ENCODE data around the gene STAM2. TPM values are rescaled to one million over a fixed set of nuclear protein-coding genes. Genes with fewer than 3 reads are reported as not detected.
A peak's percentile ranks its signal among the peaks of the same experiment; 100 is the strongest.

STAM2 gene
- total and polyA plus RNA-seq, 2 of the 13 experiments (the other 11 are each of a cell fraction or from before 2014, with no cell fraction given), result 14.7 to 24.1 TPM

GRCh38 chr2:152176113-152176714 lies 651 bp upstream of the STAM2 start (continued):
- TF ChIP-seq, protein P1, sequence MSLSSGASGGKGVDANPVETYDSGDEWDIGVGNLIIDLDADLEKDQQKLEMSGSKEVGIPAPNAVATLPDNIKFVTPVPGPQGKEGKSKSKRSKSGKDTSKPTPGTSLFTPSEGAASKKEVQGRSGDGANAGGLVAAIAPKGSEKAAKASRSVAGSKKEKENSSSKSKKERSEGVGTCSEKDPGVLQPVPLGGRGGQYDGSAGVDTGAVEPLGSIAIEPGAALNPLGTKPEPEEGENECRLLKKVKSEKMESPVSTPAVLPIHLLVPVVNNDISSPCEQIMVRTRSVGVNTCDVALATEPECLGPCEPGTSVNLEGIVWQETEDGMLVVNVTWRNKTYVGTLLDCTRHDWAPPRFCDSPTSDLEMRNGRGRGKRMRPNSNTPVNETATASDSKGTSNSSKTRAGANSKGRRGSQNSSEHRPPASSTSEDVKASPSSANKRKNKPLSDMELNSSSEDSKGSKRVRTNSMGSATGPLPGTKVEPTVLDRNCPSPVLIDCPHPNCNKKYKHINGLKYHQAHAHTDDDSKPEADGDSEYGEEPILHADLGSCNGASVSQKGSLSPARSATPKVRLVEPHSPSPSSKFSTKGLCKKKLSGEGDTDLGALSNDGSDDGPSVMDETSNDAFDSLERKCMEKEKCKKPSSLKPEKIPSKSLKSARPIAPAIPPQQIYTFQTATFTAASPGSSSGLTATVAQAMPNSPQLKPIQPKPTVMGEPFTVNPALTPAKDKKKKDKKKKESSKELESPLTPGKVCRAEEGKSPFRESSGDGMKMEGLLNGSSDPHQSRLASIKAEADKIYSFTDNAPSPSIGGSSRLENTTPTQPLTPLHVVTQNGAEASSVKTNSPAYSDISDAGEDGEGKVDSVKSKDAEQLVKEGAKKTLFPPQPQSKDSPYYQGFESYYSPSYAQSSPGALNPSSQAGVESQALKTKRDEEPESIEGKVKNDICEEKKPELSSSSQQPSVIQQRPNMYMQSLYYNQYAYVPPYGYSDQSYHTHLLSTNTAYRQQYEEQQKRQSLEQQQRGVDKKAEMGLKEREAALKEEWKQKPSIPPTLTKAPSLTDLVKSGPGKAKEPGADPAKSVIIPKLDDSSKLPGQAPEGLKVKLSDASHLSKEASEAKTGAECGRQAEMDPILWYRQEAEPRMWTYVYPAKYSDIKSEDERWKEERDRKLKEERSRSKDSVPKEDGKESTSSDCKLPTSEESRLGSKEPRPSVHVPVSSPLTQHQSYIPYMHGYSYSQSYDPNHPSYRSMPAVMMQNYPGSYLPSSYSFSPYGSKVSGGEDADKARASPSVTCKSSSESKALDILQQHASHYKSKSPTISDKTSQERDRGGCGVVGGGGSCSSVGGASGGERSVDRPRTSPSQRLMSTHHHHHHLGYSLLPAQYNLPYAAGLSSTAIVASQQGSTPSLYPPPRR (CRISPR knock-in tag; IDR thresholded peaks at IDR 0.05; ENCODE audit: borderline replicate concordance), result 0 out of 2 replicates have a peak, but pooled peaks have one; percentile 44
- TF ChIP-seq ZNF513 (CRISPR knock-in tag; conservative IDR thresholded peaks at IDR 0.05), result no peak
- no peak for TF ChIP-seq BRD4 (CRISPR knock-in tag; IDR thresholded peaks at IDR 0.05)
- no peak for TF ChIP-seq ZNF296 (CRISPR knock-in tag; conservative IDR thresholded peaks at IDR 0.05)
- no peak for TF ChIP-seq SIN3B (IDR thresholded peaks at IDR 0.05; ENCODE audit: low read length)
- TF ChIP-seq MED13 (CRISPR knock-in tag; IDR thresholded peaks at IDR 0.05), result no peak
- TF ChIP-seq CENPBD1 (CRISPR knock-in tag; IDR thresholded peaks at IDR 0.05; ENCODE audit: borderline replicate concordance, low read depth), result 0 out of 2 replicates have a peak, but pooled peaks have one; percentile 14
- TF ChIP-seq SIX4 (CRISPR knock-in tag; IDR thresholded peaks at IDR 0.05), result no peak
- TF ChIP-seq ARNTL (CRISPR knock-in tag; IDR thresholded peaks at IDR 0.05), result no peak
- TF ChIP-seq, protein P2, sequence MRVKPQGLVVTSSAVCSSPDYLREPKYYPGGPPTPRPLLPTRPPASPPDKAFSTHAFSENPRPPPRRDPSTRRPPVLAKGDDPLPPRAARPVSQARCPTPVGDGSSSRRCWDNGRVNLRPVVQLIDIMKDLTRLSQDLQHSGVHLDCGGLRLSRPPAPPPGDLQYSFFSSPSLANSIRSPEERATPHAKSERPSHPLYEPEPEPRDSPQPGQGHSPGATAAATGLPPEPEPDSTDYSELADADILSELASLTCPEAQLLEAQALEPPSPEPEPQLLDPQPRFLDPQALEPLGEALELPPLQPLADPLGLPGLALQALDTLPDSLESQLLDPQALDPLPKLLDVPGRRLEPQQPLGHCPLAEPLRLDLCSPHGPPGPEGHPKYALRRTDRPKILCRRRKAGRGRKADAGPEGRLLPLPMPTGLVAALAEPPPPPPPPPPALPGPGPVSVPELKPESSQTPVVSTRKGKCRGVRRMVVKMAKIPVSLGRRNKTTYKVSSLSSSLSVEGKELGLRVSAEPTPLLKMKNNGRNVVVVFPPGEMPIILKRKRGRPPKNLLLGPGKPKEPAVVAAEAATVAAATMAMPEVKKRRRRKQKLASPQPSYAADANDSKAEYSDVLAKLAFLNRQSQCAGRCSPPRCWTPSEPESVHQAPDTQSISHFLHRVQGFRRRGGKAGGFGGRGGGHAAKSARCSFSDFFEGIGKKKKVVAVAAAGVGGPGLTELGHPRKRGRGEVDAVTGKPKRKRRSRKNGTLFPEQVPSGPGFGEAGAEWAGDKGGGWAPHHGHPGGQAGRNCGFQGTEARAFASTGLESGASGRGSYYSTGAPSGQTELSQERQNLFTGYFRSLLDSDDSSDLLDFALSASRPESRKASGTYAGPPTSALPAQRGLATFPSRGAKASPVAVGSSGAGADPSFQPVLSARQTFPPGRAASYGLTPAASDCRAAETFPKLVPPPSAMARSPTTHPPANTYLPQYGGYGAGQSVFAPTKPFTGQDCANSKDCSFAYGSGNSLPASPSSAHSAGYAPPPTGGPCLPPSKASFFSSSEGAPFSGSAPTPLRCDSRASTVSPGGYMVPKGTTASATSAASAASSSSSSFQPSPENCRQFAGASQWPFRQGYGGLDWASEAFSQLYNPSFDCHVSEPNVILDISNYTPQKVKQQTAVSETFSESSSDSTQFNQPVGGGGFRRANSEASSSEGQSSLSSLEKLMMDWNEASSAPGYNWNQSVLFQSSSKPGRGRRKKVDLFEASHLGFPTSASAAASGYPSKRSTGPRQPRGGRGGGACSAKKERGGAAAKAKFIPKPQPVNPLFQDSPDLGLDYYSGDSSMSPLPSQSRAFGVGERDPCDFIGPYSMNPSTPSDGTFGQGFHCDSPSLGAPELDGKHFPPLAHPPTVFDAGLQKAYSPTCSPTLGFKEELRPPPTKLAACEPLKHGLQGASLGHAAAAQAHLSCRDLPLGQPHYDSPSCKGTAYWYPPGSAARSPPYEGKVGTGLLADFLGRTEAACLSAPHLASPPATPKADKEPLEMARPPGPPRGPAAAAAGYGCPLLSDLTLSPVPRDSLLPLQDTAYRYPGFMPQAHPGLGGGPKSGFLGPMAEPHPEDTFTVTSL (CRISPR knock-in tag; IDR thresholded peaks at IDR 0.05; ENCODE audit: borderline replicate concordance), result peak; percentile 32; the same call in 1 of the 2 replicates
- TF ChIP-seq ZNF619 (CRISPR knock-in tag; IDR thresholded peaks at IDR 0.05), result peak; percentile 2; the same call in 1 of the 2 replicates
- TF ChIP-seq MEIS1 (CRISPR knock-in tag; IDR thresholded peaks at IDR 0.05; ENCODE audit: borderline replicate concordance), result no peak
- TF ChIP-seq ZNF317 (CRISPR knock-in tag; IDR thresholded peaks at IDR 0.05), result no peak
- no peak for TF ChIP-seq ZNF292 (CRISPR knock-in tag; IDR thresholded peaks at IDR 0.05; ENCODE audit: borderline replicate concordance, low read depth)
- no peak for TF ChIP-seq ZNF660 (CRISPR knock-in tag; IDR thresholded peaks at IDR 0.05; ENCODE audit: borderline replicate concordance, low read depth)
- TF ChIP-seq CBX2 (IDR thresholded peaks at IDR 0.05; ENCODE audit: low read depth, low read length), result no peak
- TF ChIP-seq CBX2 (CRISPR knock-in tag; IDR thresholded peaks at IDR 0.05; ENCODE audit: low read depth), result peak; percentile 87; the same call in 1 of the 2 replicates
- no peak for TF ChIP-seq HOXA3 (CRISPR knock-in tag; IDR thresholded peaks at IDR 0.05)
